Endodermal cell (in vitro differentiated cells): ENCODE results near the gene UBAP2. TPM values are rescaled to one million over a fixed set of nuclear protein-coding genes. Genes with fewer than 3 reads are reported as not detected.

Experiments used
- DNase-seq: peaks from one replicate; pipeline ENCODE4 v3.0.0-alpha.2; 2017
- H3K27ac ChIP-seq: 2 replicates; pipeline ENCODE4 v1.5.1; 2013; ENCODE audit warnings: mild to moderate bottlenecking, low read depth, low read length, moderate library complexity
- H3K27me3 ChIP-seq: 2 replicates; pipeline ENCODE4 v1.6.1; 2013; ENCODE audit warnings: mild to moderate bottlenecking, low read length, moderate library complexity; ENCODE audit not compliant: insufficient read depth, control insufficient read depth, poor library complexity, severe bottlenecking
- H3K36me3 ChIP-seq: 2 replicates; pipeline ENCODE4 v1.7.0; 2013; ENCODE audit warnings: mild to moderate bottlenecking, low read length, moderate library complexity; ENCODE audit not compliant: control insufficient read depth, insufficient read depth
- H3K4me1 ChIP-seq: one replicate; pipeline ENCODE4 v1.7.0; 2013; ENCODE audit warnings: low read length; ENCODE audit not compliant: control insufficient read depth, insufficient read depth
- H3K4me3 ChIP-seq: 2 replicates; pipeline ENCODE4 v1.5.1; 2013; ENCODE audit warnings: mild to moderate bottlenecking, low read length, moderate library complexity
- H3K9ac ChIP-seq: 2 replicates; pipeline ENCODE4 v1.6.1; 2013; ENCODE audit warnings: mild to moderate bottlenecking, low read length, moderate library complexity; ENCODE audit not compliant: poor library complexity, severe bottlenecking; ENCODE audit errors: extremely low read depth
- H3K9me3 ChIP-seq: 2 replicates; pipeline ENCODE4 v1.6.1; 2013; ENCODE audit warnings: mild to moderate bottlenecking, low read length, moderate library complexity; ENCODE audit not compliant: control insufficient read depth
- H3K27ac Mint-ChIP-seq: 2 replicates; pipeline ENCODE4 v1.8.0; 2020; ENCODE audit warnings: mixed read lengths
- H3K27me3 Mint-ChIP-seq: 2 replicates; pipeline ENCODE4 v1.8.0; 2021; ENCODE audit warnings: mild to moderate bottlenecking, mixed read lengths; ENCODE audit not compliant: insufficient read depth
- H3K36me3 Mint-ChIP-seq: 2 replicates; pipeline ENCODE4 v1.8.0; 2020; ENCODE audit warnings: low read depth, mixed read lengths
- H3K4me1 Mint-ChIP-seq: 2 replicates; pipeline ENCODE4 v1.8.0; 2020; ENCODE audit warnings: mixed read lengths
- H3K4me3 Mint-ChIP-seq: 2 replicates; pipeline ENCODE4 v1.8.0; 2020; ENCODE audit warnings: mild to moderate bottlenecking, moderate library complexity, mixed read lengths
- H3K9me3 Mint-ChIP-seq: 2 replicates; pipeline ENCODE4 v1.8.0; 2020; ENCODE audit warnings: mild to moderate bottlenecking, mixed read lengths
- WGBS, 2 experiments: methylation state at CpG; one replicate each; pipeline versions ENCODE4 v1.1.5 to v1.1.7; 2013; ENCODE audit warnings: missing lambda C conversion rate in 2 of 2, mixed read lengths in 1 of 2; ENCODE audit not compliant: insufficient coverage in 1 of 2, insufficient read length in 1 of 2; 5-methylcytosine and 5-hydroxymethylcytosine counted together
- total RNA-seq, 2 donors: library from RNA; stranded (reverse); fragmentation: NEBNext Ultra II Directional in 1 of 2; extraction: Animal tissue kit (Norgen Biotek cat#: 25700) in 1 of 2; gene quantifications; 2 replicates in 1 of 2; 3 replicates in 1 of 2; pipeline ENCODE4 v1.2.1, GENCODE V29; 2021
- TF ChIP-seq, protein P1 (sequence below): fragments of 200-600 bp; sonication (generic); conservative IDR thresholded peaks from 2 replicates; pipeline ENCODE4 v1.5.0; 2021; ENCODE audit warnings: antibody characterized with exemption, mild to moderate bottlenecking

Gene UBAP2
- total RNA-seq, 2 donors from 2014 or later = 60.9 to 82.1 TPM

DNA sequence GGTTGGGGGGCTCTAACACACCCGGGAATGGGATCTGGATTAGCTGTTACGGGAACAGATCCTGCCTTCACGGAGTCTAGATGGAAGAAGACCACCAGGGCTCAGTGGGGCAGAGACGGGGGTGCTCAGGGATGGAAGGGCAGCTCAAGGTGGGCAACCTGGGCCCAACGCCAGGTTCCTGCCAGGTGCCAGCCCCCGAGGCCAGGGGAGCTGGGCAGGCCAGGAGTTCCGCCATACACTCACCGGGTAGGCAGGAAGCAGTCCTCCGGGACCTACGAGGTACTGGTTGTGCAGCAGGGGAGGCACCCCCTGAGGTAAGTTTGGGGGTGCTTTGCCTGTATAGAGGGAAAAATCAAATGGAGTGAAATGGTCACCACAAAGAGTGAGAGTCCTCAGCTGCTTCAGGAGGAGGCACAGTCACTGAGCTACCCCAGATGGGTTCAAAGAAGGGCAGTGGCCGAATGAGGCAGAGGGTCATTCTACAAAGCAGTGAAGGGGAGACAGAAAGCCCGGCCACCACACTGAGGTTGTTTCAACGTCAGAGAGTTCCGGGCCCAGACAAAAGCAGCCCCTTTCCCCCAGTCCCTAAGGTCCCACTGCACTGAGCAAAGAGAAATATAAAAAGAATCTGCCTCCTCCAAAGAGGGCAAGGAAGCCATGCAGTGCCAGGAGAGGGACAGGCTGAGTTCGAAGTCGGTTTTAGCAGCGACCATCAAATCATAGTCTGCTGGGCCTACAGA, 121.8 kb downstream of the UBAP2 start:
- Mint-ChIP-seq H3K9me3 (no peaks in the 10 kb centered on the region), H3K36me3 (peaks cover 78% of the 10 kb centered on the region), H3K4me3 (no peak overlapping the region), H3K4me1 (peaks cover 8% of the 10 kb centered on the region), H3K27me3 (no peaks in the 10 kb centered on the region), H3K27ac (peak overlapping the region; percentile 66)
- 97% methylated on average over 13 to 17 of the region's 17 CpGs for WGBS, 2 experiments
- no peak for DNase-seq
- H3K27ac ChIP-seq = no peak overlapping the region
- TF ChIP-seq, protein P1, sequence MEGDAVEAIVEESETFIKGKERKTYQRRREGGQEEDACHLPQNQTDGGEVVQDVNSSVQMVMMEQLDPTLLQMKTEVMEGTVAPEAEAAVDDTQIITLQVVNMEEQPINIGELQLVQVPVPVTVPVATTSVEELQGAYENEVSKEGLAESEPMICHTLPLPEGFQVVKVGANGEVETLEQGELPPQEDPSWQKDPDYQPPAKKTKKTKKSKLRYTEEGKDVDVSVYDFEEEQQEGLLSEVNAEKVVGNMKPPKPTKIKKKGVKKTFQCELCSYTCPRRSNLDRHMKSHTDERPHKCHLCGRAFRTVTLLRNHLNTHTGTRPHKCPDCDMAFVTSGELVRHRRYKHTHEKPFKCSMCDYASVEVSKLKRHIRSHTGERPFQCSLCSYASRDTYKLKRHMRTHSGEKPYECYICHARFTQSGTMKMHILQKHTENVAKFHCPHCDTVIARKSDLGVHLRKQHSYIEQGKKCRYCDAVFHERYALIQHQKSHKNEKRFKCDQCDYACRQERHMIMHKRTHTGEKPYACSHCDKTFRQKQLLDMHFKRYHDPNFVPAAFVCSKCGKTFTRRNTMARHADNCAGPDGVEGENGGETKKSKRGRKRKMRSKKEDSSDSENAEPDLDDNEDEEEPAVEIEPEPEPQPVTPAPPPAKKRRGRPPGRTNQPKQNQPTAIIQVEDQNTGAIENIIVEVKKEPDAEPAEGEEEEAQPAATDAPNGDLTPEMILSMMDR = no peak
- H3K9me3 ChIP-seq = no peaks in the 10 kb centered on the region
- no peak overlapping the region for H3K4me3 ChIP-seq
- peaks cover 97% of the 10 kb centered on the region for H3K36me3 ChIP-seq
- no peaks in the 10 kb centered on the region for H3K27me3 ChIP-seq
- no peaks in the 10 kb centered on the region for H3K4me1 ChIP-seq
- no peak overlapping the region for H3K9ac ChIP-seq

DNA sequence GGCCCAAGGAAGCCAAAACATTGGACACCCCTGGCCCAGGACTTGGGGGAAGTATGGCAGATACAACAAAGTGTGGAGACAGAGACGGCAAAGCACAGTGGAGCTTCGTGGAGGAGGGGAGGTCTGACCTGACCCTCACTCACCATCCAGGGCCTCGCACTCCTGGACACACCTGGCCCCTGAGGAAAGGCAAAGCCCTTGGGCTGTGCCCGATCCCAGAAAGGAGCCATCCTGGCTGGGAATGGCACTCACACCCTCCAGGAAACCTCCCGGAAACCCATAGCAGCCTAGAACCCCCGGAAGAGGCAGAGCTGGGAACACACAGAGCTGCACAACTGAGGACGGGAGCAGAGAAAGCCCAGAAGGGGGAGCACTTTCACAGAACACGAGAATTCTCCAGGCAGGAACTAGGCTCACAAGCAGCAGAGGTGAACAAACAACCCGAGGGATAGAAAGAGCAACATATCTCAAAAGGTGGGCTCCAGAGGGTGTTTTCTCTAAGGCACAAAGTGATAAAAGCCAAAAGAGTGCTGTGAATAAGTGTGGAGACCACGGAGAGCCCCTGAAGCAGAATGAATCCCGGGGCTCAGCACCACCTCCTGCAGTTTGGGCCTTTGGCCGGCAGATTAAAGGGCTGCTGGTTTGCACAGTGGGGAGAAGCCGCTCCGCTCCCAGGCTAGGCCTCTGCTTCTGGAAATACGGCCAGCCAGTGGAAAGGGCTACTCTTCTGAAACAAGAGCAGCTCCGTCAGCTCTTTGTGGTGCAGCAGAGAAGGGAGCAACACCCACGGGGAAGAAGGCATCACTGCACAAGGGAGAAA, 123.5 kb downstream of the UBAP2 start:
- peak; percentile 90 for DNase-seq
- Mint-ChIP-seq H3K9me3 (no peaks in the 10 kb centered on the region), H3K27ac (peak overlapping the region; percentile 86), H3K4me3 (no peak overlapping the region), H3K36me3 (peaks cover 76% of the 10 kb centered on the region), H3K4me1 (peaks cover 11% of the 10 kb centered on the region), H3K27me3 (no peaks in the 10 kb centered on the region)
- TF ChIP-seq, protein P1 = peak; percentile 85
- Histone ChIP-seq H3K27ac (peak overlapping the region; percentile 56), H3K9ac (no peak overlapping the region), H3K27me3 (no peaks in the 10 kb centered on the region), H3K4me3 (no peak overlapping the region), H3K36me3 (peaks cover 97% of the 10 kb centered on the region), H3K9me3 (no peaks in the 10 kb centered on the region), H3K4me1 (no peaks in the 10 kb centered on the region)
- 65 to 83% methylated on average over 13 to 17 of the region's 17 CpGs for WGBS, 2 experiments

DNA sequence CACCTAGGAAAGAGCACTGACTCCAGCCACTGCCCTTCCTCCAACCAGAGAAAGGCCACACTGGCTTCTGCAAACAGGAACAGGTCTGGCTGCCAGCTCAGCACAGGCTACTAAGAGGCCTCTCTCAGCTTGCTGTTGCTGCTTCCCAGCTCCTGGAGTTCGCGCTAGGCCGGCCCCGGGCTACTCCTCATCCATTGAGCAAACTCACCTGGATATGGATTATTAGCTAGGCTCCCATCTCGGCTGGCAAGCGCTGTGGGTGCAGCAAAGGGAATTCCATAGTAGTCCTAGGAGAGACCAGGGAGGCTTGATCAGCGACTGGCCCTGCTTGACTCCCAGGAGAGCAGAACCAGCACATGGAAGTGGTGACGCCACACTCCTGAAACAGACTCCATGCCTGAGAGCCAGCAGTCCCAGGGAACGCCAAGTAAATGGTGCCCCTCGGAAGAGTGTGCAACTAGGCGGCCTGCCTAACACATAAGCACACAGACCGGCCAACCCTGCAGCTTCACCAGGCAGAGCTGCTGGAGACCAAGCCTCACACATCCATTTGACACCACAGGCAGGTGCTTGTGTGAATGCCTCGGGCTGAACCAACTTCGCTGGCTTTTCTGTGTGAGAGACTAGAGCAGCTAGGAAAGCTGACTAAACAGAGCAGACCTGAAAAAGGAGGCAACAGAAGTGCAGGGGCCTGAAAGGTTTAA, 124.5 kb downstream of the UBAP2 start:
- no peaks in the 10 kb centered on the region for H3K9me3 Mint-ChIP-seq
- Histone ChIP-seq H3K36me3 (peaks cover 100% of the 10 kb centered on the region), H3K4me3 (no peak overlapping the region), H3K9ac (no peak overlapping the region), H3K9me3 (no peaks in the 10 kb centered on the region), H3K27ac (no peak overlapping the region), H3K4me1 (no peaks in the 10 kb centered on the region), H3K27me3 (no peaks in the 10 kb centered on the region)
- peaks cover 19% of the 10 kb centered on the region for H3K4me1 Mint-ChIP-seq
- TF ChIP-seq, protein P1 = no peak
- DNase-seq = peak; percentile 40
- WGBS, 2 experiments = 91 to 92% methylated on average over 9 to 14 of the region's 14 CpGs
- H3K27ac Mint-ChIP-seq = peak overlapping the region; percentile 86
- H3K4me3 Mint-ChIP-seq = no peak overlapping the region
- peaks cover 76% of the 10 kb centered on the region for H3K36me3 Mint-ChIP-seq
- H3K27me3 Mint-ChIP-seq = no peaks in the 10 kb centered on the region
